Ishikawa (cell line): Measurements from ENCODE around the gene TFAP2C.

Experiments used
- CEBPB ChIP-seq: IDR thresholded peaks from 2 replicates; pipeline ENCODE4 v1.6.1; 2012
- CREB1 ChIP-seq: IDR thresholded peaks from 2 replicates; pipeline ENCODE4 v1.6.1; 2012; ENCODE audit warnings: low read depth
- EGR1 ChIP-seq: IDR thresholded peaks from 2 replicates; pipeline ENCODE4 v1.6.1; 2012
- EP300 ChIP-seq: IDR thresholded peaks from 2 replicates; pipeline ENCODE4 v1.6.1; 2012; ENCODE audit warnings: borderline replicate concordance
- FOXM1 ChIP-seq: IDR thresholded peaks from 2 replicates; pipeline ENCODE4 v1.6.1; 2012; ENCODE audit warnings: low read depth, borderline replicate concordance
- NFIC ChIP-seq: IDR thresholded peaks from 2 replicates; pipeline ENCODE4 v1.6.1; 2012
- RAD21 ChIP-seq: IDR thresholded peaks from 2 replicates; pipeline ENCODE4 v1.6.1; 2012; ENCODE audit warnings: low read depth
- TAF1 ChIP-seq: IDR thresholded peaks from 2 replicates; pipeline ENCODE4 v1.6.1; 2012; ENCODE audit warnings: low read depth, mild to moderate bottlenecking
- TCF12 ChIP-seq: IDR thresholded peaks from 2 replicates; pipeline ENCODE4 v1.6.1; 2012; ENCODE audit warnings: low read depth
- TEAD4 ChIP-seq: IDR thresholded peaks from 2 replicates; pipeline ENCODE4 v1.6.1; 2012
- YY1 ChIP-seq: IDR thresholded peaks from 2 replicates; pipeline ENCODE4 v1.6.1; 2012; ENCODE audit warnings: low read depth
- ZBTB7A ChIP-seq: IDR thresholded peaks from 2 replicates; pipeline ENCODE4 v1.6.1; 2012; ENCODE audit warnings: low read depth
- TF ChIP-seq, protein P1 (sequence below): IDR thresholded peaks from 2 replicates; pipeline ENCODE4 v1.6.1; 2012; ENCODE audit warnings: low read depth, mild to moderate bottlenecking
- TF ChIP-seq, protein P2 (sequence below): IDR thresholded peaks from 2 replicates; pipeline ENCODE4 v1.6.1; 2012
- TF ChIP-seq, protein P3 (sequence below): IDR thresholded peaks from 2 replicates; pipeline ENCODE4 v1.6.1; 2012

TFAP2C gene

DNA sequence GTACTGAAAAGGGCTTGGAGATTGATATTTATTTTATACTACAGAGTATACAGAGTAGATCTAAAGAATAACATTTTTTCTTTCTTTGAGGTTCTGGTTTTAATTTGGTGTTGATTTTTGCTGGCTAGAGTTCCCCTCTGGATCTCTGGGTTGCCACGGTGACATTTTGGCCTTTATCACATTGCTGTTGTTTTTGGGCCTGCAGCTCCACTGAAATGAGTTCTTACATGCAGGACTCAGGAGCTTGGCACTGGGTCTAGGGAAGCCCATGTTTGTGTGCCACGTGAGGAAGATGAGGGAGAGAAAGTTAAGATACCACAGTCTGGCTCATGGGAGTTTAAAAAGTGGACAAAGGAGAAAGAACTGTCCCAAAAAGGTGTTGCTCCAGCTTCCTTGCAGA is 7.4 kb upstream of the TFAP2C start:
- TF ChIP-seq TAF1 (no peak), TCF12 (no peak), EGR1 (no peak), NFIC (no peak), TEAD4 (no peak)
- TF ChIP-seq, protein P1, sequence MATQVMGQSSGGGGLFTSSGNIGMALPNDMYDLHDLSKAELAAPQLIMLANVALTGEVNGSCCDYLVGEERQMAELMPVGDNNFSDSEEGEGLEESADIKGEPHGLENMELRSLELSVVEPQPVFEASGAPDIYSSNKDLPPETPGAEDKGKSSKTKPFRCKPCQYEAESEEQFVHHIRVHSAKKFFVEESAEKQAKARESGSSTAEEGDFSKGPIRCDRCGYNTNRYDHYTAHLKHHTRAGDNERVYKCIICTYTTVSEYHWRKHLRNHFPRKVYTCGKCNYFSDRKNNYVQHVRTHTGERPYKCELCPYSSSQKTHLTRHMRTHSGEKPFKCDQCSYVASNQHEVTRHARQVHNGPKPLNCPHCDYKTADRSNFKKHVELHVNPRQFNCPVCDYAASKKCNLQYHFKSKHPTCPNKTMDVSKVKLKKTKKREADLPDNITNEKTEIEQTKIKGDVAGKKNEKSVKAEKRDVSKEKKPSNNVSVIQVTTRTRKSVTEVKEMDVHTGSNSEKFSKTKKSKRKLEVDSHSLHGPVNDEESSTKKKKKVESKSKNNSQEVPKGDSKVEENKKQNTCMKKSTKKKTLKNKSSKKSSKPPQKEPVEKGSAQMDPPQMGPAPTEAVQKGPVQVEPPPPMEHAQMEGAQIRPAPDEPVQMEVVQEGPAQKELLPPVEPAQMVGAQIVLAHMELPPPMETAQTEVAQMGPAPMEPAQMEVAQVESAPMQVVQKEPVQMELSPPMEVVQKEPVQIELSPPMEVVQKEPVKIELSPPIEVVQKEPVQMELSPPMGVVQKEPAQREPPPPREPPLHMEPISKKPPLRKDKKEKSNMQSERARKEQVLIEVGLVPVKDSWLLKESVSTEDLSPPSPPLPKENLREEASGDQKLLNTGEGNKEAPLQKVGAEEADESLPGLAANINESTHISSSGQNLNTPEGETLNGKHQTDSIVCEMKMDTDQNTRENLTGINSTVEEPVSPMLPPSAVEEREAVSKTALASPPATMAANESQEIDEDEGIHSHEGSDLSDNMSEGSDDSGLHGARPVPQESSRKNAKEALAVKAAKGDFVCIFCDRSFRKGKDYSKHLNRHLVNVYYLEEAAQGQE = no peak
- TF ChIP-seq, protein P2, sequence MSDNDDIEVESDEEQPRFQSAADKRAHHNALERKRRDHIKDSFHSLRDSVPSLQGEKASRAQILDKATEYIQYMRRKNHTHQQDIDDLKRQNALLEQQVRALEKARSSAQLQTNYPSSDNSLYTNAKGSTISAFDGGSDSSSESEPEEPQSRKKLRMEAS = no peak

DNA sequence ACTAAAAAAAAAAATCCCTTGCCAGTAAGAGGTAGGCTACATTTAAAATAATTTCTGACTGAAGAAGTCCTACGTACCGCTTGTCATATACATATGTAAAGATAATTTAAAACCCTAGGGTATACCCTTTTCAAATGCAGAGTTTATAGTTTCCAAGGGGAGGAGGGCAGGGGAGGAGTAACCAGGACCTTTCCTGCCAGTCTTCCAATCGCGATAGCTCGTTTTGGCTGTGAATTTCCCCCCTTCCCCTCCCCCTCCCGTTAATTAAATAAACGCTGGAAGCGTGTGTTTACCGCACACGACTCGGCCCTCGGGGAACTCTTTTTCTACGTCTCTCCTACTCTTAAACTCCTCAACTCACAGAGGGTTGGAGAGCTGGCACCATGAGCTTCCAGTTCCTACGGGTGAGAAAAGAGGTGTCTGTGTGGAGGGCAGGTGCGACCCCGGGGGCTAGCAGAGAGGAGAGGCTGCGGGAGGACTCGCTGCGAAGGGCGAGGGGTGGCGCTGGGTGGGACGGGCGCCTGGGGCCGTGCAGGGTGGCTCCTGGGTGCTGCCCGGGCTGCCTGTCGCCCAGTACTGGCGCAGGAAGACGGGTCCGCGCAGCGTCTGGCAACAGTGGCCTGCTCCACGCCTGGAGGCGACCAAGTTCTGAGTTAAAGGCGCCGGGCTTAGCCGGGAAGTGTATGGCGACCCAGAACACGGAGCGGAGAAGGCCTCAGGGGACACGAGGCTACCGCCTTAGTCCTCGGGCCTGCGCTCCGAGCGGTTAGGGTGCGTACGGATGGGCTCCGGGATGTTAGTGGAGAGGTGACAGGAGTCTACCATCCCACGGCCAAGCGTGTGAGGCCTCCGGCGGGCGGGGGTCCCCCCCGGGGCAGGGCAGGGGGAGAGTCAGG is 4.1 kb upstream of the TFAP2C start:
- TF ChIP-seq ZBTB7A (no peak), TEAD4 (no peak), CREB1 (no peak), TCF12 (no peak), TAF1 (no peak), EP300 (no peak), EGR1 (no peak)
- TF ChIP-seq, protein P1 = no peak

- TF ChIP-seq, protein P2 = no peak
- TF ChIP-seq EGR1 = no peak
- TF ChIP-seq, protein P3, sequence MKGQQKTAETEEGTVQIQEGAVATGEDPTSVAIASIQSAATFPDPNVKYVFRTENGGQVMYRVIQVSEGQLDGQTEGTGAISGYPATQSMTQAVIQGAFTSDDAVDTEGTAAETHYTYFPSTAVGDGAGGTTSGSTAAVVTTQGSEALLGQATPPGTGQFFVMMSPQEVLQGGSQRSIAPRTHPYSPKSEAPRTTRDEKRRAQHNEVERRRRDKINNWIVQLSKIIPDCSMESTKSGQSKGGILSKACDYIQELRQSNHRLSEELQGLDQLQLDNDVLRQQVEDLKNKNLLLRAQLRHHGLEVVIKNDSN = no peak
- no peak for TF ChIP-seq NFIC
- TF ChIP-seq ZBTB7A = no peak
- TF ChIP-seq EP300 = no peak
These were observed 3.3 kb upstream of the TFAP2C start for GRCh38 chr20:56625837-56626236.

DNA sequence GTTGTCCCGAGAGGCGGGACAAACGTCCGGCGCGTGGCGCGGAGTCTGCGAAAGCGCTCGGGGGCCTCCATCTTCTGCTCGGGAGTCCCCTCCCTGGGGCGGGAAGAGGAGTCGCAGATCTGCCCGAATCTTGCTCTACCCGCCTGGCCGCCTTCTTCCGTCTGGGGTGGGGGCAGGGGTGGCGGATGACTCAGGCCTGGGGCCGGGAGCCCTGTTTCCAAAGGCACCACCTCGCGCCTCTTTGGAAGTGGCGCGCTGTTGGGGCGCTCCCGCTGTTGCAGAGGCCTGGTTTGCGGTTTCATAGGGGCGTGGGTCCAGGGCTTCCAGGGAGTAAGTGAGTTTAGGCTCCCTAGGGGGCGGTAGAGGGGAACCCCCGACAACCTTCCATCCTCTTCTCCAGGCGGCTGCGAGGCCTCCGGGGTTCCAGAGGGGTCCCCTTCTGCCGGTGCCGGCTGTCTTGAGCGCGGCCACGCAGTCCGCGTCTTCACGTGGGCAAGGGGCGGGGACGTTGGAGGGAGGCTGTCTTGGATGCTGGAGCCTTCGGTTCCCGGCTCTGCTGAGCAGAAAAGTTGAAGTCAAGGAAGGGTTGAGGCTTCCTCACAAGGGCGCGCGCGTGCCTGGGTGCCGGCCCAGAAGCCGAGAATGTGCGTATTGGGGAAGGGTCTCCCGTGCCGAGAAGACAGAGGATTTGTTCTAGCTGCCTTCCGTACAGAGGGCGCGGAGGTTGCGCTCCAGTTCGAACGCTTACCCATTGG is 2.6 kb upstream of the TFAP2C start:
- TF ChIP-seq EGR1 = no peak
- TF ChIP-seq YY1 = no peak
- no peak for TF ChIP-seq EP300
- no peak for TF ChIP-seq NFIC
- TF ChIP-seq CREB1 = no peak

DNA sequence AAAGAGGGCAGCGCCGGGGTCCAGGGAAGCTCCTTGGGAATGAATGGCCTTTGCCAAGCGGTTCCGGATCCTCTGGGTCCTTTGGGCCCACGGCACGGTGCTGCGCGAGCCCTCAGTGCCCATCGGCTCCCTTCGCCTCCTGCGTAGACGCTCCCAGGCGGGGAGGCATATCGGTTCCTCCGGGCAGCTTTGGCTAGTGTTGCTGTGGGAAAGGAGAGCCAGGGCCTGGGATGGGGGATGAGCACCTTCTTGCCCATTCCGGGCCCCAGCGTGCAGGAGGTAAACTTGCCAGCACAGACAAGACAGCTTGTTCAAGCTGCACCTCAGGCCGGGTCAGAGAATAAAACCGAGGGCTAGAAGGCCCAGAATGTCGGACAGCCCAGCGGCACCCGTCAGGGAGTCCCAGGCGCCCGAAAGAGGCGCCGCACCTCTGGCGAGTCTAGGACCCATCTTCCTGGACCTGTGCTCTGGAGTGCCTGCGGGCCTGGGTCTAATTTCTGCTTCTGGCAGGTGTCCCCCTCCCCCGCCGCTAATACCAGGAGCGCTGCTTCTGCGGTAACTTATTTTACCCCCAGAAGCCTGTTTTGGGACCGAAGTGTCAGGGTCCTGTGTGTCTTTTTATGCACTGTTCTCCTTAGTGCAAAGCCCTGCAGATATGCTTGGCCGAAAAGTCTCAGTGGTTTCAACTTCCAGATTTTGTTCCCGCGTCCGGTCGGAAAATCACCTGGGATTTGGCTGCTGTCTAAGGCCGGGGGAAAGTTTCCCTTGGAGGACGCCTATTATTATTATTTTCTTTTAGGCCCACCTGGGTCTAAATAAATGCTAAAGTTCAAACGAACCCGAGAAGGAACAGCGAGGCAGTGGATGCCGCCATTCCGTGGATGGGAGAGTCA is 1.7 kb upstream of the TFAP2C start:
- TF ChIP-seq FOXM1 (no peak), RAD21 (no peak), CEBPB (no peak)
- TF ChIP-seq, protein P1 = no peak
